OCI-LY3 (cell line): ENCODE measurements around the gene ANKS6.

Experiments
- H2AFZ ChIP-seq: fragments of 200-600, 300-600 bp; shearing (Covaris generic); 2 replicates; pipeline ENCODE4 v1.6.0; 2014; ENCODE audit warnings: antibody characterized with exemption, low read depth, low read length
- H3K27ac ChIP-seq: fragments of 200-600, 300-600 bp; sonication (generic); 2 replicates; pipeline ENCODE4 v1.5.1; 2014; ENCODE audit warnings: mild to moderate bottlenecking, low read length, moderate library complexity, mixed read lengths
- H3K27me3 ChIP-seq: fragments of 200-600, 300-600 bp; sonication (generic); 2 replicates; pipeline ENCODE4 v1.6.1; 2014; ENCODE audit warnings: low read depth, low read length, mixed read lengths
- H3K36me3 ChIP-seq: fragments of 200-600, 300-600 bp; sonication (generic); replicated peaks from 2 replicates; pipeline ENCODE3; 2014; ENCODE audit warnings: low read depth, low read length, mixed read lengths
- H3K4me1 ChIP-seq: fragments of 300-600, 200-600 bp; sonication (generic); 2 replicates; pipeline ENCODE4 v1.6.1; 2014; ENCODE audit warnings: low read length, mixed read lengths
- H3K4me2 ChIP-seq: fragments of 200-600, 300-600 bp; sonication (generic); 2 replicates; pipeline ENCODE4 v1.6.1; 2014; ENCODE audit warnings: low read length, mixed read lengths
- H3K4me3 ChIP-seq: fragments of 300-600, 200-600 bp; sonication (generic); 2 replicates; pipeline ENCODE4 v1.5.1; 2014; ENCODE audit warnings: antibody characterized with exemption, mild to moderate bottlenecking, low read length, moderate library complexity
- H3K79me2 ChIP-seq: fragments of 300-600, 200-600 bp; shearing (Covaris generic); 2 replicates; pipeline ENCODE4 v1.6.1; 2014; ENCODE audit warnings: mild to moderate bottlenecking, low read length, mixed read lengths
- H3K9ac ChIP-seq: fragments of 300-600, 200-600 bp; shearing (Covaris generic); 2 replicates; pipeline ENCODE4 v1.6.0; 2014; ENCODE audit warnings: mild to moderate bottlenecking, low read length, moderate library complexity
- H3K9me3 ChIP-seq: fragments of 200-600, 300-600 bp; shearing (Covaris generic); 2 replicates; pipeline ENCODE4 v1.6.1; 2014; ENCODE audit warnings: low read length, mixed read lengths; ENCODE audit not compliant: insufficient read depth
- H4K20me1 ChIP-seq: fragments of 200-600, 300-600 bp; sonication (generic); 2 replicates; pipeline ENCODE4 v1.6.1; 2016; ENCODE audit warnings: low read length, mixed read lengths; ENCODE audit not compliant: insufficient read depth
- EZH2phosphoT487 ChIP-seq: fragments of 200-600 bp; shearing (Covaris generic); IDR thresholded peaks from 2 replicates; pipeline ENCODE4 v1.6.1; 2018; ENCODE audit warnings: antibody characterized with exemption, mixed run types, low read depth
- TF ChIP-seq, protein P1 (sequence below): fragments of 200-600, 300-600 bp; sonication (generic); IDR thresholded peaks from 2 replicates; pipeline ENCODE4 v1.5.1; 2014; ENCODE audit warnings: antibody characterized with exemption, low read length, low read depth

Gene ANKS6

DNA sequence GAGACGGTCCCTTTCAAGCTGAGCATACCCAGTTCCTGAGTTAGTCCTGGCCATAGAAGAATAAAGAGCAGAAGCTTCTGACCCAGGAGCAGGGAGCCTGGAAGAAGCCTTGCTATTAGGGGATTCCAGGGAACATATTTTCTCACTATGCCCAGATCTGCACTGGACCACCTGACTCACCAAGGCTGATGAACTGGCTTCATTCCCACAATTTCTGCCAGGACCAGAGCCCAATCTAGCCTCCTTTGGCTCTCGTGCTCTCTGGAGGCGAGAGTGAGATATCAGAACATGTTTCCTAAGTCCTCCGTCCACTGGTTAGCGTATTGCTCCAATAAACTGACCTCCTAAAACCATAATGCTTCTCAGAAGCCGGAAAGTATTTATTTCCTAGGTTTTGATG is 97.5 kb downstream of the ANKS6 start:
- H3K27me3 ChIP-seq = peaks cover 32% of the 10 kb centered on the region

DNA sequence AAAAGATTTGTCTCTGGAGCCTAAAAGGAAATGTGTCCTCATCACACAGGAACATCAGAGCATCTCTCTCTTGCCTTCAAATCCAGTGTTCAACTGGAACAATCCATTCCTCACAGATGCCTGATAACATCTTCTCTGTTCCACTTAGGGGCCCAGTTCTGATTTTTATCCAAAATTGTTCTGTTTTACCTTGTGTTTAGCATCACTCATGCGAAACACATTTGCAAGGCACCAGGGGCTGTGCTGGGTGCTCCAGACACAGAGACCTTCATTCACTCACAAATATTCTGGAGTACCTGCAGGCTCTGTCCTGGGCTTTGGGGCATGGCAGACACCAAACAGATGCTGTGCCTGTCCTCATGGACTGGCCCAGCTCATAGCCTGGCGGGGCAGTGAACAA is 101.4 kb downstream of the ANKS6 start:
- Histone ChIP-seq H4K20me1 (no peaks in the 10 kb centered on the region), H3K9ac (no peak overlapping the region), H3K36me3 (no peaks in the 10 kb centered on the region), H2AFZ (no peak overlapping the region), H3K4me3 (no peak overlapping the region), H3K79me2 (no peaks in the 10 kb centered on the region), H3K9me3 (no peaks in the 10 kb centered on the region), H3K4me2 (no peak overlapping the region), H3K27me3 (peaks cover 40% of the 10 kb centered on the region), H3K27ac (no peak overlapping the region), H3K4me1 (no peaks in the 10 kb centered on the region)
- no peak for TF ChIP-seq EZH2phosphoT487
- TF ChIP-seq, protein P1, sequence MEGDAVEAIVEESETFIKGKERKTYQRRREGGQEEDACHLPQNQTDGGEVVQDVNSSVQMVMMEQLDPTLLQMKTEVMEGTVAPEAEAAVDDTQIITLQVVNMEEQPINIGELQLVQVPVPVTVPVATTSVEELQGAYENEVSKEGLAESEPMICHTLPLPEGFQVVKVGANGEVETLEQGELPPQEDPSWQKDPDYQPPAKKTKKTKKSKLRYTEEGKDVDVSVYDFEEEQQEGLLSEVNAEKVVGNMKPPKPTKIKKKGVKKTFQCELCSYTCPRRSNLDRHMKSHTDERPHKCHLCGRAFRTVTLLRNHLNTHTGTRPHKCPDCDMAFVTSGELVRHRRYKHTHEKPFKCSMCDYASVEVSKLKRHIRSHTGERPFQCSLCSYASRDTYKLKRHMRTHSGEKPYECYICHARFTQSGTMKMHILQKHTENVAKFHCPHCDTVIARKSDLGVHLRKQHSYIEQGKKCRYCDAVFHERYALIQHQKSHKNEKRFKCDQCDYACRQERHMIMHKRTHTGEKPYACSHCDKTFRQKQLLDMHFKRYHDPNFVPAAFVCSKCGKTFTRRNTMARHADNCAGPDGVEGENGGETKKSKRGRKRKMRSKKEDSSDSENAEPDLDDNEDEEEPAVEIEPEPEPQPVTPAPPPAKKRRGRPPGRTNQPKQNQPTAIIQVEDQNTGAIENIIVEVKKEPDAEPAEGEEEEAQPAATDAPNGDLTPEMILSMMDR = no peak

More for the DNA sequence above, 97.5 kb downstream of the ANKS6 start:
- Histone ChIP-seq H4K20me1 (no peaks in the 10 kb centered on the region), H3K9me3 (no peaks in the 10 kb centered on the region), H3K36me3 (no peaks in the 10 kb centered on the region), H3K4me3 (no peak overlapping the region), H2AFZ (no peak overlapping the region), H3K4me1 (no peaks in the 10 kb centered on the region), H3K79me2 (no peaks in the 10 kb centered on the region), H3K27ac (no peak overlapping the region), H3K9ac (no peak overlapping the region), H3K4me2 (no peak overlapping the region)
- no peak for TF ChIP-seq EZH2phosphoT487
- TF ChIP-seq, protein P1 = no peak

DNA sequence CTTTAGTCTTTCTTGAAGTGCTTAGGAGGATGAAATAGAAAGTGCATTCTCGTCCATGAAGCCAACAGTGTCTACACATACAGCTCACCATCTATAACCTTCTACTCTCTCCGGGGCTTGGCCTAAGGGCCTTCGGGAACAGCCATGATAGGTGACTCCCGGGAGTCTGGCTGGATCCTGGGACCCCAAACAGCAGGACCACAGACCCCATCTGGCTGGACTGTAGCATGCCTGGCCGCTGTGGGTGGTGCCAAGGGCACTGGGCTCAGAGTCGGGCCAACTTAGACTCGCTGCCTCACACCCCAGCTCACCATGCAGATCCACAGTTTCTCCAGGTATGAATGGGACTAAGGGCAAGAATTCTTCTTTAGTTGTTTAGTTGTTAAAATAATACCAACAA is 104.0 kb downstream of the ANKS6 start:
- TF ChIP-seq, protein P1 = no peak
- TF ChIP-seq EZH2phosphoT487 = no peak
- Histone ChIP-seq H3K4me3 (no peak overlapping the region), H4K20me1 (no peaks in the 10 kb centered on the region), H3K27ac (no peak overlapping the region), H3K4me1 (no peaks in the 10 kb centered on the region), H3K79me2 (no peaks in the 10 kb centered on the region), H2AFZ (no peak overlapping the region), H3K9me3 (no peaks in the 10 kb centered on the region), H3K9ac (no peak overlapping the region), H3K27me3 (peaks cover 25% of the 10 kb centered on the region; the same call in 1 of the 2 replicates), H3K36me3 (no peaks in the 10 kb centered on the region), H3K4me2 (no peak overlapping the region)

DNA sequence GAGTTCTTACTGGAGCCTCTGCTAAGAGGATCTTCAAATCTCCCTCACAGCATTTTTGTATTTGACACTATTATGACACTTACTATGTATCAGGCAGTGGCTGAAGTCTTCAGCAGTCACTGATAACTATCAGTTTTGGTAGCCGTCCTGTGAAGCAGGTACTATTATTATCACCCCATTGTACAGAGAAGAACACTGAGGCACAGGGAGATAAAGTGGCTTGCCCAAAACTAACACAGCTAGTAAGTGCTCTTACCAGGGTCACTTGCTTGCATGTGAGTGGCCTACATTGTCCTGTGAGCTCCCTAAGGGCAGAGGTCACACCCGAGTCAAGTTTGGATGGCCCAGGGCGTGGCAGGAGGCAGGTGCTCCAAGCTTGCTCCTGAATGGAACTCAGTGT is 104.5 kb downstream of the ANKS6 start:
- Histone ChIP-seq H3K27me3 (peaks cover 24% of the 10 kb centered on the region; the same call in 1 of the 2 replicates), H3K4me1 (no peaks in the 10 kb centered on the region), H3K79me2 (no peaks in the 10 kb centered on the region), H3K9ac (no peak overlapping the region), H4K20me1 (no peaks in the 10 kb centered on the region), H3K4me3 (no peak overlapping the region), H3K27ac (no peak overlapping the region), H3K36me3 (no peaks in the 10 kb centered on the region), H3K4me2 (no peak overlapping the region), H2AFZ (no peak overlapping the region), H3K9me3 (no peaks in the 10 kb centered on the region)
- TF ChIP-seq, protein P1 = no peak
- no peak for TF ChIP-seq EZH2phosphoT487
